ENCODE measurements around the gene CHRFAM7A.
"Not testable (repeated sequence)": the region's sequence is repeated elsewhere in the genome, so short reads cannot be mapped to it uniquely, and the experiment has no call there.

DNA sequence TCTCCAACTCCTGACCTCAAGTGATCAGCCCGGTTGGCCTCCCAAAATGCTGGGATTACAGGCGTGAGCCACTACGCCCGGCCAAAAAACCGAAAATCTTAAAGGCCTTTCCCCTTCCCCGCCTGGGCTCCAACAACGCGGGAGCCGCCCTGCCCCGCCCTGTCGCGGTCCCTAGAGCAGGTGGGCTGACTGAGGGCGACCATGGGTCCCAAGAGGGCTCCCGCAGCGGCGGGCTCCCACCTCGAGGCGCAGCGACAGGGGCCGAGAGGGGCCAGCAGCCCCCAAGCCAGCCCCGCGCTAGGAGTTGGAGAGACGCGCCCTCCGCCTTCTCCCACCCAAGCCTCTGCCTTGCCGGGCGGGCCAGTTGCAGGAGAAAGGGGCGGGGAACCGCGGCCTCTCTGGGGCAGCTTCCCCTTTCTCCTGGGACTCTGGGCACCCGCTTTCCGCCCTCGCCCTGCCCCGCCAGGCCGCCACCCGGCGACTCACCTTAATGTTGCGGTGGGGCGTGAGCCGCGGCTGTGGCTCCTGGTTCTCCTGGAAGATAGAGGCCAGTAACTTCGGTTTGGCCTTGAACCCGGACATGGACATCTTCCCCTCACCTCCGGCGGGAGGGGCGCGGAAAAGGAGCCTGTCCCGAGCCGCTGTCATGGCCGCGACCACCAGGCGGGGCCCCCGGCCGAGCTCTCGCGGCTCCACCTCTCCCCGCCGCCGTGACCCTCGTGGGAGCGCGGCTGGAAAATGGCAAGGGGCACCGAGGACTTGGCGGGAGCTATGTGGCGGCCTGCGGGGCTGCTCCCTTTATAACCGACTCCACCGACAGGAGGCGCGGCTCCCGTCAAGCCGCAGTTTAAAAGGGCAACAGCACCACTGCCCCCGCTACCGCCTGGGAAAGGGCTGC lies at the start of gene CHRFAM7A:
- not testable (repeated sequence) for TF ChIP-seq CTCF (conservative IDR thresholded peaks at IDR 0.05 in 1 of 2, IDR thresholded peaks at IDR 0.05 in 1 of 2; ENCODE audit: low read depth in 1 of 2, low read length in 2 of 2); EZH2 (IDR thresholded peaks at IDR 0.05; ENCODE audit: low read length, missing control alignments)
